Loucy (cell line): ENCODE results near the gene CEP85L.

ENCODE experiments used
- H2AFZ ChIP-seq: fragments of 200-600 bp; sonication (generic); 2 replicates; pipeline ENCODE4 v1.6.0; 2016; ENCODE audit warnings: antibody characterized with exemption, mild to moderate bottlenecking, low read length, moderate library complexity
- H3F3A ChIP-seq: fragments of 200-600 bp; 2 replicates; pipeline ENCODE4 v1.6.0; 2016; ENCODE audit warnings: antibody characterized with exemption, low read depth, mild to moderate bottlenecking
- H3K27me3 ChIP-seq: fragments of 200-600 bp; sonication (generic); 2 replicates; pipeline ENCODE4 v1.6.1; 2014; ENCODE audit warnings: low read length, mild to moderate bottlenecking; ENCODE audit not compliant: insufficient read depth, poor library complexity, severe bottlenecking
- H3K36me3 ChIP-seq: fragments of 200-600 bp; sonication (generic); 2 replicates; pipeline ENCODE4 v1.6.1; 2016; ENCODE audit warnings: low read length; ENCODE audit not compliant: insufficient read depth
- H3K4me1 ChIP-seq: fragments of 200-600 bp; sonication (generic); 2 replicates; pipeline ENCODE4 v1.5.1; 2014; ENCODE audit warnings: low read length, mild to moderate bottlenecking; ENCODE audit not compliant: insufficient read depth, poor library complexity, severe bottlenecking
- H3K4me2 ChIP-seq: fragments of 200-600 bp; sonication (generic); 2 replicates; pipeline ENCODE4 v1.6.0; 2014; ENCODE audit warnings: antibody characterized with exemption, low read length, low read depth, mild to moderate bottlenecking; ENCODE audit not compliant: poor library complexity, severe bottlenecking
- H3K4me3 ChIP-seq: fragments of 200-600 bp; sonication (generic); 2 replicates; pipeline ENCODE4 v1.5.1; 2014; ENCODE audit warnings: low read length, mild to moderate bottlenecking, mixed read lengths; ENCODE audit not compliant: poor library complexity, severe bottlenecking
- H3K79me2 ChIP-seq: fragments of 200-600 bp; sonication (generic); 2 replicates; pipeline ENCODE4 v1.6.1; 2014; ENCODE audit warnings: low read length; ENCODE audit not compliant: insufficient read depth
- H3K9ac ChIP-seq: fragments of 200-600 bp; sonication (generic); 2 replicates; pipeline ENCODE4 v1.6.0; 2014; ENCODE audit warnings: mild to moderate bottlenecking, low read depth, low read length, moderate library complexity; ENCODE audit not compliant: poor library complexity, severe bottlenecking
- H3K9me2 ChIP-seq: fragments of 200-600 bp; sonication (generic); replicated peaks from 2 replicates; pipeline ENCODE4 v1.6.1; 2016; ENCODE audit warnings: low read depth, low read length, mixed read lengths
- H3K9me3 ChIP-seq: fragments of 200-600 bp; sonication (generic); 2 replicates; pipeline ENCODE4 v1.6.1; 2014; ENCODE audit warnings: mild to moderate bottlenecking, antibody characterized with exemption, low read length, low read depth; ENCODE audit not compliant: insufficient read depth
- H4K20me1 ChIP-seq: fragments of 200-600 bp; sonication (generic); 2 replicates; pipeline ENCODE4 v1.6.0; 2014; ENCODE audit warnings: antibody characterized with exemption, low read length, mild to moderate bottlenecking; ENCODE audit not compliant: insufficient read depth, poor library complexity, severe bottlenecking
- CTCF ChIP-seq: fragments of 200-600 bp; sonication (generic); conservative IDR thresholded peaks from 2 replicates; pipeline ENCODE4 v1.5.1; 2014; ENCODE audit warnings: mild to moderate bottlenecking, antibody characterized with exemption, low read length
- EZH2phosphoT487 ChIP-seq: fragments of 200-600 bp; IDR thresholded peaks from 2 replicates; pipeline ENCODE4 v1.6.1; 2018; ENCODE audit warnings: antibody characterized with exemption, mild to moderate bottlenecking, moderate library complexity, borderline replicate concordance

Gene CEP85L

GRCh38 chr6:118559659-118560058 is 91.7 kb downstream of the CEP85L start:
- TF ChIP-seq CTCF (no peak), EZH2phosphoT487 (no peak)
- H3K27me3 ChIP-seq: no peaks in the 10 kb centered on the region
- H3F3A ChIP-seq: peaks cover 11% of the 10 kb centered on the region; the same call in 1 of the 2 replicates
- H3K9me3 ChIP-seq: no peaks in the 10 kb centered on the region
- H3K36me3 ChIP-seq: peaks cover 10% of the 10 kb centered on the region
- peaks cover 46% of the 10 kb centered on the region for H3K79me2 ChIP-seq
- peak overlapping the region; percentile 53 for H3K4me3 ChIP-seq
- H3K9me2 ChIP-seq: no peaks in the 10 kb centered on the region
- H3K9ac ChIP-seq: no peak overlapping the region
- no peak overlapping the region for H2AFZ ChIP-seq
- H4K20me1 ChIP-seq: no peaks in the 10 kb centered on the region
- peak overlapping the region; percentile 75 for H3K4me2 ChIP-seq
- H3K4me1 ChIP-seq: peaks cover 32% of the 10 kb centered on the region

GRCh38 chr6:118558464-118559217 is 92.8 kb downstream of the CEP85L start:
- Histone ChIP-seq H3K27me3 (no peaks in the 10 kb centered on the region), H3K36me3 (peaks cover 9% of the 10 kb centered on the region), H3K79me2 (peaks cover 41% of the 10 kb centered on the region), H3K4me3 (peak overlapping the region; percentile 53), H3K4me2 (peak overlapping the region; percentile 75), H2AFZ (no peak overlapping the region), H3K9me2 (no peaks in the 10 kb centered on the region), H3K4me1 (peaks cover 33% of the 10 kb centered on the region), H4K20me1 (no peaks in the 10 kb centered on the region), H3F3A (peaks cover 11% of the 10 kb centered on the region; the same call in 1 of the 2 replicates), H3K9me3 (no peaks in the 10 kb centered on the region), H3K9ac (peak overlapping the region; percentile 7)
- TF ChIP-seq EZH2phosphoT487 (no peak), CTCF (no peak)

GRCh38 chr6:118554698-118555097 is 96.7 kb downstream of the CEP85L start:
- TF ChIP-seq CTCF: no peak
- no peak for TF ChIP-seq EZH2phosphoT487
- H3F3A ChIP-seq: peaks cover 8% of the 10 kb centered on the region; the same call in 1 of the 2 replicates
- no peaks in the 10 kb centered on the region for H3K27me3 ChIP-seq
- no peak overlapping the region for H2AFZ ChIP-seq
- H3K4me2 ChIP-seq: no peak overlapping the region
- H3K4me1 ChIP-seq: peaks cover 50% of the 10 kb centered on the region
- no peaks in the 10 kb centered on the region for H4K20me1 ChIP-seq
- peaks cover 43% of the 10 kb centered on the region for H3K79me2 ChIP-seq
- H3K9me3 ChIP-seq: no peaks in the 10 kb centered on the region
- no peak overlapping the region for H3K4me3 ChIP-seq
- H3K9me2 ChIP-seq: no peaks in the 10 kb centered on the region
- no peak overlapping the region for H3K9ac ChIP-seq
- H3K36me3 ChIP-seq: peaks cover 3% of the 10 kb centered on the region; the same call in 1 of the 2 replicates
